Measurements from ENCODE around the gene HS6ST1.

DNA sequence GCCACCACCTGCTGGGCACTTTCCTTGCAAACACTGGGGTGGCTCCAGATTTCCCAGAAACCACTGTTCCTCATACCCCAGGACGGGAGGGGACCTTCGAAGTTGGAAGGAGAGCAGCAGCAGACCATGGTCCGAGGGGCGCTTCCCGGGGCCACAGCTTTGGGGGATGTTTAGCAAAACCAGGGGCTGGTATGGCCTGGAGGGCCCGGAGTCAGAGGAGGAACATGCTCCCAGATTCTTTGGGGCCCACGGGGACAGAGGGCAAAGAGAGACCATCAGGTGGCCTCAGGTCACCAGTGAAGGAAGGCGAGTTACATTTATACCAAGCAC is 25.3 kb downstream of the HS6ST1 start:
- no peak for TF ChIP-seq CTCF (conservative IDR thresholded peaks at IDR 0.05 in 1 of 2, IDR thresholded peaks at IDR 0.05 in 1 of 2; ENCODE audit: low read depth in 1 of 2, low read length in 2 of 2)
- TF ChIP-seq EZH2 (IDR thresholded peaks at IDR 0.05; ENCODE audit: low read length, missing control alignments): no peak
